GM12878 (cell line): Measurements from ENCODE around the gene ERCC1. TPM values are rescaled to one million over a fixed set of nuclear protein-coding genes. Genes with fewer than 3 reads are reported as not detected.

Experiments used
- BACH1 ChIP-seq: fragments of 450-650 bp; IDR thresholded peaks from 2 replicates; pipeline ENCODE4 v1.6.1; 2017; ENCODE audit warnings: mild to moderate bottlenecking, borderline replicate concordance
- CBX3 ChIP-seq: fragments of 200-600 bp; sonication (generic); IDR thresholded peaks from 2 replicates; pipeline ENCODE4 v1.6.1; 2016; ENCODE audit warnings: low read depth, borderline replicate concordance
- CREB1 ChIP-seq: IDR thresholded peaks from 2 replicates; pipeline ENCODE4 v1.6.1; 2012; ENCODE audit warnings: low read depth, mild to moderate bottlenecking, inconsistent platforms
- CREM ChIP-seq: IDR thresholded peaks from 2 replicates; pipeline ENCODE4 v1.6.1; 2014; ENCODE audit warnings: antibody characterized with exemption, low read depth
- FOS ChIP-seq: IDR thresholded peaks from 3 replicates; pipeline ENCODE4 v1.6.1; 2011; ENCODE audit warnings: borderline replicate concordance; ENCODE audit not compliant: insufficient read length; ENCODE audit errors: extremely low read depth
- FOXK2 ChIP-seq: fragments of 450-650 bp; IDR thresholded peaks from 2 replicates; pipeline ENCODE4 v1.6.1; 2017; ENCODE audit warnings: mild to moderate bottlenecking, moderate library complexity
- HDGF ChIP-seq: fragments of 450-650 bp; IDR thresholded peaks from 2 replicates; pipeline ENCODE4 v1.6.1; 2016; ENCODE audit warnings: antibody characterized with exemption
- JUND ChIP-seq: IDR thresholded peaks from 2 replicates; pipeline ENCODE4 v1.6.1; 2012; ENCODE audit warnings: low read depth, mild to moderate bottlenecking, low read length, improper control_type of control experiment, moderate library complexity
- LARP7 ChIP-seq: fragments of 450-650 bp; IDR thresholded peaks from 2 replicates; pipeline ENCODE4 v1.6.1; 2017; ENCODE audit warnings: mild to moderate bottlenecking
- NBN ChIP-seq: fragments of 450-650 bp; IDR thresholded peaks from 2 replicates; pipeline ENCODE4 v1.6.1; 2016
- NFXL1 ChIP-seq: fragments of 450-650 bp; IDR thresholded peaks from 2 replicates; pipeline ENCODE4 v1.6.1; 2017; ENCODE audit warnings: antibody characterized with exemption, mild to moderate bottlenecking, borderline replicate concordance
- NFYA ChIP-seq: IDR thresholded peaks from 2 replicates; pipeline ENCODE4 v1.6.1; 2011; ENCODE audit warnings: low read depth, mild to moderate bottlenecking, low read length, improper control_type of control experiment, borderline replicate concordance
- POLR2A ChIP-seq: IDR thresholded peaks from 2 replicates; pipeline ENCODE4 v1.6.1; 2011; ENCODE audit warnings: low read depth, mild to moderate bottlenecking, low read length
- RFX5 ChIP-seq: IDR thresholded peaks from 2 replicates; pipeline ENCODE4 v1.6.1; 2011; ENCODE audit warnings: low read depth, low read length, improper control_type of control experiment
- SP1 ChIP-seq: IDR thresholded peaks from one replicate; pipeline ENCODE4 v1.6.1; 2011; ENCODE audit warnings: low read depth, low read length
- SPI1 ChIP-seq: IDR thresholded peaks from 2 replicates; pipeline ENCODE4 v1.6.1; 2011; ENCODE audit warnings: low read depth, mild to moderate bottlenecking, low read length, moderate library complexity, borderline replicate concordance; ENCODE audit not compliant: insufficient read depth
- SREBF1 ChIP-seq: IDR thresholded peaks from 2 replicates; pipeline ENCODE4 v1.6.1; 2012; ENCODE audit warnings: mild to moderate bottlenecking, low read length
- ZSCAN29 ChIP-seq: fragments of 450-650 bp; IDR thresholded peaks from 2 replicates; pipeline ENCODE4 v1.6.1; 2017; ENCODE audit warnings: mild to moderate bottlenecking, moderate library complexity
- polyA plus RNA-seq, 11 experiments: library from polyadenylated mRNA; depleted of rRNA in 4 of 11; unstranded in 6 of 11; stranded (reverse) in 5 of 11; fragments of >200 nt; fragmentation: Nextera tagmentation in 4 of 11; fragmentation: Illumina TruSeq in 1 of 11; extraction: Ambion mirVana in 4 of 11; extraction: Trizol in 1 of 11; gene quantifications; 1 replicate in 1 of 11; 2 replicates in 10 of 11; pipeline versions ENCODE4 v1.2.1 to v1.2.3, GENCODE V29; 2011 to 2016; ENCODE audit warnings: inconsistent platforms in 2 of 11, missing spikeins in 2 of 11, low read depth in 1 of 11
- total RNA-seq, 4 experiments: library from RNA; depleted of rRNA in 3 of 4; stranded (reverse); fragments of >200 nt in 3 of 4; fragmentation: Illumina TruSeq in 1 of 4; extraction: Trizol in 1 of 4; gene quantifications; 2 replicates each; pipeline versions ENCODE4 v1.2.1 to v1.2.3, GENCODE V29; 2013 to 2021
- TF ChIP-seq, protein P1 (sequence below): fragments of 450-650 bp; IDR thresholded peaks from 2 replicates; pipeline ENCODE4 v1.6.1; 2016; ENCODE audit warnings: mild to moderate bottlenecking
- TF ChIP-seq, protein P2 (sequence below): fragments of 450-650 bp; formaldehyde crosslinking; IDR thresholded peaks from 2 replicates; pipeline ENCODE4 v1.4.0; 2022; ENCODE audit warnings: mild to moderate bottlenecking, moderate library complexity
- TF ChIP-seq, protein P3 (sequence below): fragments of 450-650 bp; IDR thresholded peaks from 2 replicates; pipeline ENCODE4 v1.6.1; 2014; ENCODE audit warnings: mild to moderate bottlenecking
- TF ChIP-seq, protein P4 (sequence below): fragments of 450-650 bp; IDR thresholded peaks from 2 replicates; pipeline ENCODE4 v1.6.1; 2016; ENCODE audit warnings: mild to moderate bottlenecking, moderate library complexity, borderline replicate concordance

Gene ERCC1
- total and polyA plus RNA-seq, 10 of the 15 experiments (the other 5 are each of a cell fraction or from before 2014, with no cell fraction given): 14.7 to 104 (median 61.1) TPM

DNA sequence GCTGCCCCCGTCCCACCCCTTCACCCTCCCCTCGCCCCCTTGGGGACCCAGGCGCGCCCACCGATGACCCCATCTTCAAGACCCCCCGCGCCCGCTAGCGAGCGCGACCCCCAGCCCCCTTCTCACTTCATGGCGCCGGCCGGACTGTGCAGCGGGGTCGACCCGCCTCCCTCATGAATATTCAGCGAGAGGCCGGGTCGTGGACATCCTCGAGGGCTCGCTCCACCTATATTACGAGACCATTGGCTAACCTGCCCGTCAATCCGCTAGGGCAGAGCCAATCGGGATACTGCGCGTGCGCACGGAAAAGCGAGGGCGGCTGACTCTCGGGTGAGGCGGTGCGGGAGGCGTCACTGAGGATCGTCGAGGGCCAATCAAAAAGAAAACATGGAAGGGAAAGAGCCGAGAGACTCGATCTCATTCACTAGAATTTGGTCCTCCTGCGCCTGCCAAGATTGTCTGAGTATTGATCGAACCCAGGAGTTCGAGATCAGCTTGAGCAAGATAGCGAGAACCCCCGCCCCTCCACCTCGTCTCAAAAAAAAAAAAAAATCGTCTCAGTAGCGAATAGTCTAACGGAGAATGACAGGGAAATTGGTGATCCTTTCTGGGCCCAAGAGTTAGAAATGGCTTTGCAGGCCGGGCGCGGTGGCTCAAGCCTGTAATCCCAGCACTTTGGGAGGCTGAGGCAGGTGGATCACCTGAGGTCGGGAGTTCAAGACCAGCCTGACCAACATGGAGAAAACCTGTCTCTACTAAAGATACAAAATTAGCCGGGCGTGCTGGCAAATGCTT is 53.1 kb downstream of the ERCC1 start, which contains the start of gene ERCC2 (continued):
- TF ChIP-seq FOS (peak; percentile 81), POLR2A (peak; percentile 72), BACH1 (no peak), ZSCAN29 (no peak), CREB1 (peak; percentile 80), LARP7 (no peak), CBX3 (no peak), NFYA (peak; percentile 67), JUND (no peak), CREM (peak; percentile 68; the same call in 1 of the 2 replicates), HDGF (peak; percentile 70), SPI1 (no peak), SP1 (peak; percentile 99), FOXK2 (peak; percentile 83), NFXL1 (no peak), SREBF1 (no peak), RFX5 (peak; percentile 71), NBN (peak; percentile 73; the same call in 1 of the 2 replicates)
- TF ChIP-seq, protein P1, sequence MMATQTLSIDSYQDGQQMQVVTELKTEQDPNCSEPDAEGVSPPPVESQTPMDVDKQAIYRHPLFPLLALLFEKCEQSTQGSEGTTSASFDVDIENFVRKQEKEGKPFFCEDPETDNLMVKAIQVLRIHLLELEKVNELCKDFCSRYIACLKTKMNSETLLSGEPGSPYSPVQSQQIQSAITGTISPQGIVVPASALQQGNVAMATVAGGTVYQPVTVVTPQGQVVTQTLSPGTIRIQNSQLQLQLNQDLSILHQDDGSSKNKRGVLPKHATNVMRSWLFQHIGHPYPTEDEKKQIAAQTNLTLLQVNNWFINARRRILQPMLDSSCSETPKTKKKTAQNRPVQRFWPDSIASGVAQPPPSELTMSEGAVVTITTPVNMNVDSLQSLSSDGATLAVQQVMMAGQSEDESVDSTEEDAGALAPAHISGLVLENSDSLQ: peak; percentile 100
- TF ChIP-seq, protein P2, sequence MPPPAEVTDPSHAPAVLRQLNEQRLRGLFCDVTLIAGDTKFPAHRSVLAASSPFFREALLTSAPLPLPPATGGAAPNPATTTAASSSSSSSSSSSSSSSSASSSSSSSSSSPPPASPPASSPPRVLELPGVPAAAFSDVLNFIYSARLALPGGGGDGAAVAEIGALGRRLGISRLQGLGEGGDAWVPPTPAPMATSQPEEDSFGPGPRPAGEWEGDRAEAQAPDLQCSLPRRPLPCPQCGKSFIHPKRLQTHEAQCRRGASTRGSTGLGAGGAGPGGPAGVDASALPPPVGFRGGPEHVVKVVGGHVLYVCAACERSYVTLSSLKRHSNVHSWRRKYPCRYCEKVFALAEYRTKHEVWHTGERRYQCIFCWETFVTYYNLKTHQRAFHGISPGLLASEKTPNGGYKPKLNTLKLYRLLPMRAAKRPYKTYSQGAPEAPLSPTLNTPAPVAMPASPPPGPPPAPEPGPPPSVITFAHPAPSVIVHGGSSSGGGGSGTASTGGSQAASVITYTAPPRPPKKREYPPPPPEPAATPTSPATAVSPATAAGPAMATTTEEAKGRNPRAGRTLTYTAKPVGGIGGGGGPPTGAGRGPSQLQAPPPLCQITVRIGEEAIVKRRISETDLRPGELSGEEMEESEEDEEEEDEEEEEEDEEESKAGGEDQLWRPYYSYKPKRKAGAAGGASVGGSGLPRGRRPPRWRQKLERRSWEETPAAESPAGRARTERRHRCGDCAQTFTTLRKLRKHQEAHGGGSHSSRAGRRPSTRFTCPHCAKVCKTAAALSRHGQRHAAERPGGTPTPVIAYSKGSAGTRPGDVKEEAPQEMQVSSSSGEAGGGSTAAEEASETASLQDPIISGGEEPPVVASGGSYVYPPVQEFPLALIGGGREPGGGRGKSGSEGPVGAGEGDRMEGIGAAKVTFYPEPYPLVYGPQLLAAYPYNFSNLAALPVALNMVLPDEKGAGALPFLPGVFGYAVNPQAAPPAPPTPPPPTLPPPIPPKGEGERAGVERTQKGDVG: no peak
- TF ChIP-seq, protein P3, sequence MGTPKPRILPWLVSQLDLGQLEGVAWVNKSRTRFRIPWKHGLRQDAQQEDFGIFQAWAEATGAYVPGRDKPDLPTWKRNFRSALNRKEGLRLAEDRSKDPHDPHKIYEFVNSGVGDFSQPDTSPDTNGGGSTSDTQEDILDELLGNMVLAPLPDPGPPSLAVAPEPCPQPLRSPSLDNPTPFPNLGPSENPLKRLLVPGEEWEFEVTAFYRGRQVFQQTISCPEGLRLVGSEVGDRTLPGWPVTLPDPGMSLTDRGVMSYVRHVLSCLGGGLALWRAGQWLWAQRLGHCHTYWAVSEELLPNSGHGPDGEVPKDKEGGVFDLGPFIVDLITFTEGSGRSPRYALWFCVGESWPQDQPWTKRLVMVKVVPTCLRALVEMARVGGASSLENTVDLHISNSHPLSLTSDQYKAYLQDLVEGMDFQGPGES: peak; percentile 97
- TF ChIP-seq, protein P4, sequence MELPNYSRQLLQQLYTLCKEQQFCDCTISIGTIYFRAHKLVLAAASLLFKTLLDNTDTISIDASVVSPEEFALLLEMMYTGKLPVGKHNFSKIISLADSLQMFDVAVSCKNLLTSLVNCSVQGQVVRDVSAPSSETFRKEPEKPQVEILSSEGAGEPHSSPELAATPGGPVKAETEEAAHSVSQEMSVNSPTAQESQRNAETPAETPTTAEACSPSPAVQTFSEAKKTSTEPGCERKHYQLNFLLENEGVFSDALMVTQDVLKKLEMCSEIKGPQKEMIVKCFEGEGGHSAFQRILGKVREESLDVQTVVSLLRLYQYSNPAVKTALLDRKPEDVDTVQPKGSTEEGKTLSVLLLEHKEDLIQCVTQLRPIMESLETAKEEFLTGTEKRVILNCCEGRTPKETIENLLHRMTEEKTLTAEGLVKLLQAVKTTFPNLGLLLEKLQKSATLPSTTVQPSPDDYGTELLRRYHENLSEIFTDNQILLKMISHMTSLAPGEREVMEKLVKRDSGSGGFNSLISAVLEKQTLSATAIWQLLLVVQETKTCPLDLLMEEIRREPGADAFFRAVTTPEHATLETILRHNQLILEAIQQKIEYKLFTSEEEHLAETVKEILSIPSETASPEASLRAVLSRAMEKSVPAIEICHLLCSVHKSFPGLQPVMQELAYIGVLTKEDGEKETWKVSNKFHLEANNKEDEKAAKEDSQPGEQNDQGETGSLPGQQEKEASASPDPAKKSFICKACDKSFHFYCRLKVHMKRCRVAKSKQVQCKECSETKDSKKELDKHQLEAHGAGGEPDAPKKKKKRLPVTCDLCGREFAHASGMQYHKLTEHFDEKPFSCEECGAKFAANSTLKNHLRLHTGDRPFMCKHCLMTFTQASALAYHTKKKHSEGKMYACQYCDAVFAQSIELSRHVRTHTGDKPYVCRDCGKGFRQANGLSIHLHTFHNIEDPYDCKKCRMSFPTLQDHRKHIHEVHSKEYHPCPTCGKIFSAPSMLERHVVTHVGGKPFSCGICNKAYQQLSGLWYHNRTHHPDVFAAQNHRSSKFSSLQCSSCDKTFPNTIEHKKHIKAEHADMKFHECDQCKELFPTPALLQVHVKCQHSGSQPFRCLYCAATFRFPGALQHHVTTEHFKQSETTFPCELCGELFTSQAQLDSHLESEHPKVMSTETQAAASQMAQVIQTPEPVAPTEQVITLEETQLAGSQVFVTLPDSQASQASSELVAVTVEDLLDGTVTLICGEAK: no peak
